Measurements from ENCODE around the gene KIT. TPM values are rescaled to one million over a fixed set of nuclear protein-coding genes. Genes with fewer than 3 reads are reported as not detected.

Gene KIT
- total RNA-seq, 1 donor from 2014 or later, result 14.5 TPM

DNA sequence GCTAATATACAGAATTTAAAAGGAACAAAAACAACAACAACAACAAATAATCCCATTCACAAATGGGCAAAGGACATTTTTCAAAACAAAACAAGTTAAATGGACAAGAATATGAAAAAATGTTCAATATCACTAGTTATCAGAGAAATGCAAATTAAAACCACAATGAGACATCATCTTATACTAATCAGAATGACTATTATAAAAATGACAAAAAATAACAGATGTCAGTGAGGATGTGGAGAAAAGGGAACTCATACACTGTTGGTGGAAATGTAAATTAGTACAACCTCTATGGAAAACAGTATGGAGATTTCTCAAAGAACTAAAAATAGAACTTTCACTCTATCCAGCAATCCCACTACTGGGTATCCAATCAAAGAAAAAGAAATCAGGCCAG is 92.6 kb downstream of the KIT start:
- no peaks in the 10 kb centered on the region for H3K27me3 Mint-ChIP-seq (ENCODE audit: low read depth)
- DNase-seq (ENCODE audit: low read depth, low spot score), result no peak
- H3K36me3 Mint-ChIP-seq (ENCODE audit: low read depth), result peaks cover 5% of the 10 kb centered on the region
- no peaks in the 10 kb centered on the region for H3K4me1 Mint-ChIP-seq
- TF ChIP-seq CTCF (conservative IDR thresholded peaks at IDR 0.05), result no peak
- H3K9me3 Mint-ChIP-seq, result peaks cover 10% of the 10 kb centered on the region
- no peak overlapping the region for H3K27ac Mint-ChIP-seq (ENCODE audit: unreplicated experiment)
- no peak overlapping the region for H3K4me3 Mint-ChIP-seq

DNA sequence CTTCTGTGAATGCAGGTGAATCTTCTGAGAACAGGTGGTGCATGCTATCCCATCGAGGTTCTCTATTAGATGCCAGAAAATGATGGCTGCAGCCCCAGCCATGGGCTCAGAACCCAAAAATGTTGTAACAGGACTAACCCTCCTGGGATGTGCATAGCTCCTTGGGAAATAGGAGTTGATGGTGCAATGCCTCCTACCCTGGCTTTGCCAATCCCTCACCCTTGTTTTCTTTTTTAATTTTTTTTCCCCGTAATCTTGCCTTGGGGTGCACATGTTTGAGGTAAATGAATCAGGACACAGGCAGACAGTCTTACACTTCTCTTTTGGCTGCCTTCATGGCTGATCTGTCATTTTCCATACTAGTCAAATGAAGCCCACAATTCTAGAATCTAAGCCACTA is 96.6 kb downstream of the KIT start:
- no peak for TF ChIP-seq CTCF (conservative IDR thresholded peaks at IDR 0.05)
- peaks cover 2% of the 10 kb centered on the region for H3K27me3 Mint-ChIP-seq (ENCODE audit: low read depth)
- H3K4me1 Mint-ChIP-seq, result no peaks in the 10 kb centered on the region
- H3K9me3 Mint-ChIP-seq, result peaks cover 4% of the 10 kb centered on the region
- DNase-seq (ENCODE audit: low read depth, low spot score), result no peak
- no peak overlapping the region for H3K27ac Mint-ChIP-seq (ENCODE audit: unreplicated experiment)
- H3K4me3 Mint-ChIP-seq, result no peak overlapping the region
- H3K36me3 Mint-ChIP-seq (ENCODE audit: low read depth), result no peaks in the 10 kb centered on the region

DNA sequence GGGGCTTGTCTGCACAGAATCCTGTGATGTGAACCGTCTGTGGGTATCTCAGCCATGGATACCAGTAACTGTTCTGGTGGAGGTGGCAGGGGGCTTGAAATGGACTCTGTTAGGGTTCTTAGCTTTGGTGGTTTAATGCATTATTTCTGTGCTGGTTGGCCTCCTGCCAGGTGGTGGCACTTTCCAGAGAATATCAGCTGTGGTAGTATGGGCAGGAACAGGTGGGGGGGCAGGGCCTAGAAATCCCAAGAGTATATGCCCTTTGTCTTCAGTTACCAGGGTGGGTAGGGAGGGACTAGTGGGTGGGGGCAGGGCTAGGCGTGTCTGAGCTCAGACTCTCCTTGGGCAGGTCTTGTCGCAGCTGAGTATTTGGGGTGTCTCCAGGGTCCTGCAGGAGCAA is 106.7 kb downstream of the KIT start:
- Mint-ChIP-seq H3K4me3 (no peak overlapping the region), H3K27me3 (ENCODE audit: low read depth) (no peaks in the 10 kb centered on the region), H3K36me3 (ENCODE audit: low read depth) (peaks cover 3% of the 10 kb centered on the region), H3K27ac (ENCODE audit: unreplicated experiment) (no peak overlapping the region), H3K9me3 (peaks cover 25% of the 10 kb centered on the region), H3K4me1 (no peaks in the 10 kb centered on the region)
- DNase-seq (ENCODE audit: low read depth, low spot score), result no peak
- TF ChIP-seq CTCF (conservative IDR thresholded peaks at IDR 0.05), result no peak

DNA sequence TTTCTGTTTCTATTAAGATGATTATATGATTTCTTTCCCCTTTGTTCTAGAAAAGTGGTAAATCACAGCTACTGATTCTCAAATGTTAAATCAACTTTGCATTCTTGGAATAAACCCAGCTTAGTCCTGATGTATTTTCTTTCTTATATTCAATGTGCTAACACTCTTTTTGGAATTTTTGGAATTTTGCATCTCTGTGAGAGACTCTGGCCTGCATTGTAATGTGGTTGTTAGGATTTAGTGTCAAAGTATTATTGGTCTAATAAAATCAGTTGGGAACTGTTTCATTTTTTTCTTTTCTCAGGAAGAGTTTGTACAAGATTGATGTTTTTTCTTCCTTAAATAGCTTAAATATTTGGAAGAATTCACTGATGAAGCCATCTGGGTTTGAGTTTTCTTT is 109.6 kb downstream of the KIT start:
- no peak for DNase-seq (ENCODE audit: low read depth, low spot score)
- Mint-ChIP-seq H3K4me1 (no peaks in the 10 kb centered on the region), H3K4me3 (no peak overlapping the region), H3K9me3 (peaks cover 13% of the 10 kb centered on the region), H3K27me3 (ENCODE audit: low read depth) (no peaks in the 10 kb centered on the region), H3K27ac (ENCODE audit: unreplicated experiment) (no peak overlapping the region), H3K36me3 (ENCODE audit: low read depth) (peaks cover 3% of the 10 kb centered on the region)
- TF ChIP-seq CTCF (conservative IDR thresholded peaks at IDR 0.05), result no peak

DNA sequence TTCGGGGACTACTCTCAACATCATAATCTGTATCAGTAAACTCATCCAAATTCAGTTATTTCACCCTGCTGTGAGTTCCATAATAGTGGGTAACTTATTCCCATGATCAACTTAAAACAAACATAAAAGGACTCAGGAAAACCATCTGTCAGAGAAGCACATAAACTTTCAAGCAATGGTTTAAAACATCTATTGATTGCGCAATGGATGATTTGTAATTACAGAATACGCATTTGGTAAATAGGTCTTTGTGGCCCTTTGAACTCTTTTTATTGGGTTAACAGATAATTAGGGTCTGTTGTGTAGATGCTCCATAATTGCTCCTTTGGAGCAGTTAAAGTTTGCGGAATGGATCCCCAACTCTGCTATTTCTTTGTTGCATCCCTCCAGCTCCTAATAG is 115.3 kb downstream of the KIT start:
- H3K27me3 Mint-ChIP-seq (ENCODE audit: low read depth), result no peaks in the 10 kb centered on the region
- H3K4me3 Mint-ChIP-seq, result no peak overlapping the region
- peaks cover 10% of the 10 kb centered on the region for H3K9me3 Mint-ChIP-seq
- no peaks in the 10 kb centered on the region for H3K36me3 Mint-ChIP-seq (ENCODE audit: low read depth)
- H3K27ac Mint-ChIP-seq (ENCODE audit: unreplicated experiment), result no peak overlapping the region
- H3K4me1 Mint-ChIP-seq, result no peaks in the 10 kb centered on the region
- no peak for TF ChIP-seq CTCF (conservative IDR thresholded peaks at IDR 0.05)
- no peak for DNase-seq (ENCODE audit: low read depth, low spot score)

DNA sequence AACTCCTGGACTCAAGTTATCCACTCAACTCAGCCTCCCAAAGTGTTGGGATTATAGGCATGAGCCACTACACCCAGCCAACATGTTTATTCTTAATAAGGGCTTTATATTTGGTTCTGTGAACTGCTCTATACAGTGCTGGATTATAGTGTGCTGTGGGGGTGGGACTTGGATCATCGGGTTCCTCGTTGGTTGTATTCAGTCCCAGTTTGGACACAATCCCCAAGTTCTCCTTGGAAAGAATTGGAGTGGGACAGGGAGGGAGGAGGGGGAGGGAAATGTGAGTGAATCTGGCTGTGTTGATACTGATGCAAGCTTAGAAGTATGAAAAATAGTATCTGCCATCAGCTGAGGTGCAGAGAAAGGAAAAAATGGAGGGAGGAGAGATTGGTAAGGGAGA is 121.3 kb downstream of the KIT start:
- Mint-ChIP-seq H3K9me3 (peaks cover 5% of the 10 kb centered on the region), H3K27me3 (ENCODE audit: low read depth) (no peaks in the 10 kb centered on the region), H3K27ac (ENCODE audit: unreplicated experiment) (no peak overlapping the region), H3K4me3 (no peak overlapping the region), H3K4me1 (peaks cover 13% of the 10 kb centered on the region), H3K36me3 (ENCODE audit: low read depth) (no peaks in the 10 kb centered on the region)
- no peak for DNase-seq (ENCODE audit: low read depth, low spot score)
- no peak for TF ChIP-seq CTCF (conservative IDR thresholded peaks at IDR 0.05)

Data from neural crest cell (in vitro differentiated cells).